Measurements from ENCODE around the gene ERO1B. TPM values are rescaled to one million over a fixed set of nuclear protein-coding genes. Genes with fewer than 3 reads are reported as not detected.

The ERO1B gene
- total RNA-seq, 2 experiments from 2014 or later = 7.0 to 11.0 TPM

- intact Hi-C loops (cut with micrococcal nuclease; ENCODE audit: unreplicated experiment) = no loop called here
- no peaks in the 10 kb centered on the region for H4K20me1 ChIP-seq (ENCODE audit: insufficient read depth, low read length)
Measured at GRCh38 chr1:236325567-236325966, 43.8 kb upstream of the ERO1B start.

GRCh38 chr1:236323819-236324411 lies 42.2 kb upstream of the ERO1B start:
- Histone ChIP-seq H3K4me3 (ENCODE audit: low read depth, low read length, poor library complexity, severe bottlenecking) (no peak overlapping the region), H3K27ac (ENCODE audit: low read depth, low read length, poor library complexity, severe bottlenecking) (no peak overlapping the region), H3K79me2 (ENCODE audit: insufficient read depth, low read depth, low read length) (no peaks in the 10 kb centered on the region), H3K4me2 (ENCODE audit: low read length) (no peak overlapping the region), H2AFZ (ENCODE audit: low read length) (no peak overlapping the region), H4K20me1 (ENCODE audit: insufficient read depth, low read length) (no peaks in the 10 kb centered on the region), H3K36me3 (ENCODE audit: insufficient read depth, low read length) (no peaks in the 10 kb centered on the region), H3K9me3 (ENCODE audit: low read length) (peaks cover 10% of the 10 kb centered on the region; the same call in 1 of the 2 replicates), H3K9me2 (ENCODE audit: insufficient read depth, low read length) (no peaks in the 10 kb centered on the region), H3K4me1 (ENCODE audit: insufficient read depth, low read length, poor library complexity, severe bottlenecking) (no peaks in the 10 kb centered on the region)
- DNase-seq (ENCODE audit: low spot score) = no peak
- TF ChIP-seq EZH2phosphoT487 (IDR thresholded peaks at IDR 0.05; ENCODE audit: borderline replicate concordance, low read depth, low read length) = no peak
- TF ChIP-seq, protein P1, sequence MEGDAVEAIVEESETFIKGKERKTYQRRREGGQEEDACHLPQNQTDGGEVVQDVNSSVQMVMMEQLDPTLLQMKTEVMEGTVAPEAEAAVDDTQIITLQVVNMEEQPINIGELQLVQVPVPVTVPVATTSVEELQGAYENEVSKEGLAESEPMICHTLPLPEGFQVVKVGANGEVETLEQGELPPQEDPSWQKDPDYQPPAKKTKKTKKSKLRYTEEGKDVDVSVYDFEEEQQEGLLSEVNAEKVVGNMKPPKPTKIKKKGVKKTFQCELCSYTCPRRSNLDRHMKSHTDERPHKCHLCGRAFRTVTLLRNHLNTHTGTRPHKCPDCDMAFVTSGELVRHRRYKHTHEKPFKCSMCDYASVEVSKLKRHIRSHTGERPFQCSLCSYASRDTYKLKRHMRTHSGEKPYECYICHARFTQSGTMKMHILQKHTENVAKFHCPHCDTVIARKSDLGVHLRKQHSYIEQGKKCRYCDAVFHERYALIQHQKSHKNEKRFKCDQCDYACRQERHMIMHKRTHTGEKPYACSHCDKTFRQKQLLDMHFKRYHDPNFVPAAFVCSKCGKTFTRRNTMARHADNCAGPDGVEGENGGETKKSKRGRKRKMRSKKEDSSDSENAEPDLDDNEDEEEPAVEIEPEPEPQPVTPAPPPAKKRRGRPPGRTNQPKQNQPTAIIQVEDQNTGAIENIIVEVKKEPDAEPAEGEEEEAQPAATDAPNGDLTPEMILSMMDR (conservative IDR thresholded peaks at IDR 0.05; ENCODE audit: low read length) = no peak
- intact Hi-C loops (cut with micrococcal nuclease; ENCODE audit: unreplicated experiment) = no loop called here
- POLR2A ChIA-PET = interaction anchor here (0.7 to 1.2 kb wide), 2 partner anchors 45 to 704 kb away, joined by 3 to 4 read pairs; no protein-coding TSS in a partner anchor
- no TSS peak for BruUV-seq (replicated peaks)
- CTCF ChIA-PET (ENCODE audit: unreplicated experiment) = no interaction called here

More at GRCh38 chr1:236325567-236325966, 43.8 kb upstream of the ERO1B start:
- BruUV-seq (replicated peaks) = no TSS peak
- Histone ChIP-seq H3K4me3 (ENCODE audit: low read depth, low read length, poor library complexity, severe bottlenecking) (no peak overlapping the region), H2AFZ (ENCODE audit: low read length) (no peak overlapping the region), H3K79me2 (ENCODE audit: insufficient read depth, low read depth, low read length) (no peaks in the 10 kb centered on the region), H3K9me2 (ENCODE audit: insufficient read depth, low read length) (no peaks in the 10 kb centered on the region), H3K4me1 (ENCODE audit: insufficient read depth, low read length, poor library complexity, severe bottlenecking) (no peaks in the 10 kb centered on the region), H3K27ac (ENCODE audit: low read depth, low read length, poor library complexity, severe bottlenecking) (no peak overlapping the region), H3K9me3 (ENCODE audit: low read length) (peaks cover 10% of the 10 kb centered on the region; the same call in 1 of the 2 replicates), H3K36me3 (ENCODE audit: insufficient read depth, low read length) (no peaks in the 10 kb centered on the region), H3K4me2 (ENCODE audit: low read length) (no peak overlapping the region)
- no peak for DNase-seq (ENCODE audit: low spot score)
- ChIA-PET POLR2A (interaction anchor here (0.6 kb wide), 2 partner anchors 15 to 30 kb away, joined by 3 to 6 read pairs; no protein-coding TSS in a partner anchor), CTCF (ENCODE audit: unreplicated experiment) (no interaction called here)
- TF ChIP-seq, protein P1 (conservative IDR thresholded peaks at IDR 0.05; ENCODE audit: low read length) = no peak
- no peak for TF ChIP-seq EZH2phosphoT487 (IDR thresholded peaks at IDR 0.05; ENCODE audit: borderline replicate concordance, low read depth, low read length)

Data from OCI-LY7 (cell line).